HG03342 (cell line): ENCODE measurements around the gene SYT2.

Experiments used
- ATAC-seq: cut with Tn5 transposase; IDR thresholded peaks from one replicate; pipeline ENCODE4 v1.9.1; 2021; ENCODE audit warnings: mild to moderate bottlenecking, moderate library complexity; ENCODE audit not compliant: unreplicated experiment

Gene SYT2

GRCh38 chr1:202680586-202681352 lies 29.5 kb downstream of the SYT2 start:
- ATAC-seq: no peak

- ATAC-seq: no peak
These were observed 30.7 kb downstream of the SYT2 start for GRCh38 chr1:202679406-202680177.

- no peak for ATAC-seq
These were observed 32.8 kb downstream of the SYT2 start for GRCh38 chr1:202677433-202677832.

- no peak for ATAC-seq
These were observed 36.7 kb downstream of the SYT2 start for GRCh38 chr1:202673531-202673930.

- ATAC-seq: no peak
These were observed 38.9 kb downstream of the SYT2 start for GRCh38 chr1:202671399-202671798.

GRCh38 chr1:202665417-202665816 lies 44.8 kb downstream of the SYT2 start:
- ATAC-seq: no peak

GRCh38 chr1:202664083-202664482 lies 46.2 kb downstream of the SYT2 start:
- no peak for ATAC-seq

- no peak for ATAC-seq
These were observed 47.1 kb downstream of the SYT2 start for GRCh38 chr1:202663131-202663530.

GRCh38 chr1:202662081-202662480 lies 48.2 kb downstream of the SYT2 start:
- no peak for ATAC-seq

- no peak for ATAC-seq
These were observed 49.0 kb downstream of the SYT2 start for GRCh38 chr1:202661136-202661845.

GRCh38 chr1:202659974-202660373 lies 50.3 kb downstream of the SYT2 start:
- ATAC-seq: no peak

- no peak for ATAC-seq
These were observed 50.7 kb downstream of the SYT2 start for GRCh38 chr1:202659541-202659940.

- no peak for ATAC-seq
These were observed 51.5 kb downstream of the SYT2 start for GRCh38 chr1:202658769-202659168.

GRCh38 chr1:202658251-202658759 lies 51.9 kb downstream of the SYT2 start:
- no peak for ATAC-seq

- ATAC-seq: no peak
These were observed 53.2 kb downstream of the SYT2 start for GRCh38 chr1:202656951-202657646.

GRCh38 chr1:202656057-202656456 lies 54.2 kb downstream of the SYT2 start:
- no peak for ATAC-seq

- no peak for ATAC-seq
These were observed 56.2 kb downstream of the SYT2 start for GRCh38 chr1:202654079-202654478.

GRCh38 chr1:202649553-202650392 lies 60.5 kb downstream of the SYT2 start:
- no peak for ATAC-seq

GRCh38 chr1:202648605-202649226 lies 61.5 kb downstream of the SYT2 start:
- no peak for ATAC-seq

GRCh38 chr1:202645097-202645476 lies 65.2 kb downstream of the SYT2 start:
- no peak for ATAC-seq
